ENCODE data around the gene OR4K14. TPM values are rescaled to one million over a fixed set of nuclear protein-coding genes. Genes with fewer than 3 reads are reported as not detected.
"Not testable (repeated sequence)": the region's sequence is repeated elsewhere in the genome, so short reads cannot be mapped to it uniquely, and the experiment has no call there.

Gene OR4K14
- total RNA-seq, 3 donors from 2014 or later: not detected

DNA sequence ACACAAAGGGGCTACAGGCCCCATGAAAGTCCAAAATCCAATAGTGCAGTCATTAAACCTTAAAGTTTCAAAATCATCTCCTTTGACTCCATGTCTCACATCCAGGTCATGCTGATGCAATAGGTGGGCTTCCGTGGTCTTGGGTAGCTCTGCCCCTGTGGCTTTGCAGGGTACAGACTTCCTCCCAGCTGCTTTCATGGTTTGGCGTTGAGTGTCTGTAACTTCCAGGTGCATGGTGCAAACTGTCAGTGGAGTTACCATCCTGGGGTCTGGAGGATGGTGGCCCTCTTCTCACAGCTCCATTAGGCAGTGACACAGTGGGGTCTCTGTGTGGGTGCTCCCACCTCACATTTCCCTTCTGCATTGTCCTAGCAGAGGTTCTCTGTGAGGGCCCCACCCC is 25.7 kb downstream of the OR4K14 start:
- no peak overlapping the region for H3K27ac ChIP-seq
- H3K4me3 ChIP-seq: no peak overlapping the region
- no peaks in the 10 kb centered on the region for H3K27me3 ChIP-seq
- no peaks in the 10 kb centered on the region for H3K4me1 ChIP-seq
- no peaks in the 10 kb centered on the region for H3K9me3 ChIP-seq
- no peak for DNase-seq (ENCODE audit: low spot score in 2 of 2)
- intact Hi-C loops (cut with DNase I; ENCODE audit: low total_unique reads): no loop called here
- TF ChIP-seq CTCF (IDR thresholded peaks at IDR 0.05): no peak
- no peak for TF ChIP-seq POLR2AphosphoS5 (IDR thresholded peaks at IDR 0.05)
- no peak for TF ChIP-seq POLR2A (IDR thresholded peaks at IDR 0.05)
- no peaks in the 10 kb centered on the region for H3K36me3 ChIP-seq

DNA sequence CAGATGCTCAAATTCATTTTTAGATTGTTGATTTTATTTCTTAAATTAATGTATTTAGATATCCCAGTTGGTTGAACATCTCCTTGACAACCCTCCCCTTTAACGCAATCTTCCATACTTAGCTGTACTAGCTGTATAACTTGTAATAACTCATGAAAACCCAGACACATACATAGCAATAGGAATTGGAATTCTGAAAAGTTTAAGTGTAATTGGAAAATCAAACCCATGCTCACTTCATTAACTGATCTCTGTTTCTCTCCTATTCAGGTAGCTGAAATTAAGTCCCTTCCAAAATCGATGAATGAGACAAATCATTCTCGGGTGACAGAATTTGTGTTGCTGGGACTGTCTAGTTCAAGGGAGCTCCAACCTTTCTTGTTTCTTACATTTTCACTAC is 43.8 kb downstream of the OR4K14 start, which contains the start of gene OR4K15:
Gene OR4K15, plus strand, starts transcription at position 301 of the 400 bp plus-strand sequence. Its CDS starts 0 bp downstream, at position 301.
- DNase-seq (ENCODE audit: low spot score in 2 of 2): no peak
- Histone ChIP-seq H3K9me3 (no peaks in the 10 kb centered on the region), H3K4me1 (no peaks in the 10 kb centered on the region), H3K27me3 (no peaks in the 10 kb centered on the region), H3K27ac (no peak within 1 kb of the TSS), H3K4me3 (no peak within 1 kb of the TSS), H3K36me3 (no peaks in the 10 kb centered on the region)
- no peak for TF ChIP-seq CTCF (IDR thresholded peaks at IDR 0.05)
- TF ChIP-seq POLR2AphosphoS5 (IDR thresholded peaks at IDR 0.05): no peak
- TF ChIP-seq POLR2A (IDR thresholded peaks at IDR 0.05): no peak
- intact Hi-C loops (cut with DNase I; ENCODE audit: low total_unique reads): no loop called here

DNA sequence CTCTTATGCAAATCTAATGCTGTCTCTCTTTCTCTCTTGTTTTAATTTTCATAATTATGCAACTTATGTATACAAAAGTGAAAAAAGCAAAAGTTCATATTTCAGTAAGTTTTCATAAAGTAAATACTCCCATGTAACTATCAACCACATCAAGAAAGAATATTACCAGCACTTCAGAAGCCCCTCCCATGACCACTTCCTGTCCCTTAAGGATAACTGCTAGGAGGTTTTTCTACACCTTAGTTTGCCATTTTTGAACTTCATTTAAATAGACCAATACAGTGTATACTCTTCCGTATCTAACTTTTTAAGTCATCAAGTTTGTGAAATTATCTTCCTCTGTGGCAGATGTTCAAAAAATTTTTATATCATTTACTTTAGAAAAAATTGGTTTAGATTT is 44.3 kb downstream of the OR4K14 start:
- no peak for DNase-seq (ENCODE audit: low spot score in 2 of 2)
- TF ChIP-seq POLR2AphosphoS5 (IDR thresholded peaks at IDR 0.05): no peak
- TF ChIP-seq POLR2A (IDR thresholded peaks at IDR 0.05): no peak
- TF ChIP-seq CTCF (IDR thresholded peaks at IDR 0.05): no peak
- no peak overlapping the region for H3K27ac ChIP-seq
- no peaks in the 10 kb centered on the region for H3K36me3 ChIP-seq
- no peaks in the 10 kb centered on the region for H3K9me3 ChIP-seq
- intact Hi-C loops (cut with DNase I; ENCODE audit: low total_unique reads): no loop called here
- H3K27me3 ChIP-seq: no peaks in the 10 kb centered on the region
- H3K4me1 ChIP-seq: no peaks in the 10 kb centered on the region
- no peak overlapping the region for H3K4me3 ChIP-seq

DNA sequence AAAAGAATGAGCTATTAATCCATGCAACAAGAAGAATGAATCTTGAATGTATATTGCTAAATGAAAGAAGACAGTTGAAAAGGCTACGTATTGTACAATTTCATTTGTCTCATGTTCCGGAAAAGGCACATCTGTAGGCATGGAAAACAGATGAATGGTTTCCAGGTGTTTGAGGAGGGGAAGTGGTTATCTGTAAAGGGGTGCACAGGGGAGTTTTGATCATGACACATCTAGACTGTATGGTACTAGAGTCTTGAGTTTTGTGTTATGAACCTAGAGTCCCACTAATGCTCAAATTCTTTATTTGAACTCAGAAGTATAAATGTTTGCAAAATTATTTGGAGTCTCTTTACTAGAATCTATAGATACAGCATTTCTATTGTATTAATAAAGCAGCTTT is 49.4 kb downstream of the OR4K14 start:
- DNase-seq (ENCODE audit: low spot score in 2 of 2); H3K4me3 ChIP-seq; H3K27ac ChIP-seq; intact Hi-C loops (cut with DNase I; ENCODE audit: low total_unique reads); H3K9me3 ChIP-seq; H3K36me3 ChIP-seq; H3K4me1 ChIP-seq; H3K27me3 ChIP-seq: not testable (repeated sequence)

Other genes with a start within 250 kb of the OR4K14 start
- gene OR4M1, start 245.8 kb downstream of the OR4K14 start, total RNA-seq: not detected
- gene OR4N2, start 215.5 kb downstream of the OR4K14 start, total RNA-seq: not detected
- gene OR4K2, start 144.2 kb downstream of the OR4K14 start, total RNA-seq: not detected
- not detected for gene OR4K5, start 98.7 kb downstream of the OR4K14 start, total RNA-seq
- gene OR4K1, start 88.4 kb downstream of the OR4K14 start, total RNA-seq: not detected
- not detected for gene OR4K15, start 43.7 kb downstream of the OR4K14 start, total RNA-seq
- gene OR4Q2, start 17.1 kb downstream of the OR4K14 start, total RNA-seq: not detected
- gene OR4K13, start 16.7 kb upstream of the OR4K14 start, total RNA-seq: not detected
- gene OR4L1, start 40.7 kb upstream of the OR4K14 start, total RNA-seq: not detected
- not detected for gene OR4K17, start 91.4 kb upstream of the OR4K14 start, total RNA-seq
- gene OR4N5, start 119.5 kb upstream of the OR4K14 start, total RNA-seq: not detected
- not detected for gene OR11G2, start 171.6 kb upstream of the OR4K14 start, total RNA-seq
- not detected for gene OR11H6, start 204.4 kb upstream of the OR4K14 start, total RNA-seq
- not detected for gene OR11H7, start 209.7 kb upstream of the OR4K14 start, total RNA-seq
- gene OR11H4, start 220.0 kb upstream of the OR4K14 start, total RNA-seq: not detected

All from breast epithelium (tissue), 4 donors.